Muscle layer of colon (tissue), 2 donors: Measurements from ENCODE around the gene GOLGA6A.

ENCODE experiments used
- H3K27ac ChIP-seq: one replicate; pipeline ENCODE4 v1.7.0; 2013; ENCODE audit warnings: low read depth, mild to moderate bottlenecking, low read length, moderate library complexity
- H3K27me3 ChIP-seq, 2 donors: one replicate each; pipeline ENCODE4 v1.7.0; 2013; ENCODE audit warnings: low read length in 2 of 2, mild to moderate bottlenecking in 2 of 2; ENCODE audit not compliant: insufficient read depth in 2 of 2, control insufficient read depth in 1 of 2
- H3K36me3 ChIP-seq: one replicate; pipeline ENCODE4 v1.7.0; 2013; ENCODE audit warnings: mild to moderate bottlenecking, low read length; ENCODE audit not compliant: insufficient read depth
- H3K4me1 ChIP-seq: one replicate; pipeline ENCODE4 v1.7.0; 2013; ENCODE audit warnings: mild to moderate bottlenecking, low read length; ENCODE audit not compliant: insufficient read depth
- H3K4me3 ChIP-seq, 2 donors: one replicate each; pipeline ENCODE4 v1.7.0; 2013; ENCODE audit warnings: low read length in 2 of 2, low read depth in 1 of 2, mild to moderate bottlenecking in 1 of 2, moderate library complexity in 1 of 2
- H3K9ac ChIP-seq: one replicate; pipeline ENCODE4 v1.7.0; 2013; ENCODE audit warnings: low read length
- H3K9me3 ChIP-seq: one replicate; pipeline ENCODE4 v1.7.0; 2013; ENCODE audit warnings: mild to moderate bottlenecking, low read length
- donor health status: abdominal sarcoma.
- donor health status: Adenocarcinoma of cecum.

Gene GOLGA6A

GRCh38 chr15:74038707-74039655 lies 43.4 kb downstream of the GOLGA6A start:
- Histone ChIP-seq H3K9ac (no peak overlapping the region), H3K27me3 (no peaks in the 10 kb centered on the region), H3K27ac (peak overlapping the region; percentile 17), H3K4me1 (peaks cover 57% of the 10 kb centered on the region), H3K36me3 (peaks cover 55% of the 10 kb centered on the region), H3K9me3 (no peaks in the 10 kb centered on the region), H3K4me3 (no peak overlapping the region)

DNA sequence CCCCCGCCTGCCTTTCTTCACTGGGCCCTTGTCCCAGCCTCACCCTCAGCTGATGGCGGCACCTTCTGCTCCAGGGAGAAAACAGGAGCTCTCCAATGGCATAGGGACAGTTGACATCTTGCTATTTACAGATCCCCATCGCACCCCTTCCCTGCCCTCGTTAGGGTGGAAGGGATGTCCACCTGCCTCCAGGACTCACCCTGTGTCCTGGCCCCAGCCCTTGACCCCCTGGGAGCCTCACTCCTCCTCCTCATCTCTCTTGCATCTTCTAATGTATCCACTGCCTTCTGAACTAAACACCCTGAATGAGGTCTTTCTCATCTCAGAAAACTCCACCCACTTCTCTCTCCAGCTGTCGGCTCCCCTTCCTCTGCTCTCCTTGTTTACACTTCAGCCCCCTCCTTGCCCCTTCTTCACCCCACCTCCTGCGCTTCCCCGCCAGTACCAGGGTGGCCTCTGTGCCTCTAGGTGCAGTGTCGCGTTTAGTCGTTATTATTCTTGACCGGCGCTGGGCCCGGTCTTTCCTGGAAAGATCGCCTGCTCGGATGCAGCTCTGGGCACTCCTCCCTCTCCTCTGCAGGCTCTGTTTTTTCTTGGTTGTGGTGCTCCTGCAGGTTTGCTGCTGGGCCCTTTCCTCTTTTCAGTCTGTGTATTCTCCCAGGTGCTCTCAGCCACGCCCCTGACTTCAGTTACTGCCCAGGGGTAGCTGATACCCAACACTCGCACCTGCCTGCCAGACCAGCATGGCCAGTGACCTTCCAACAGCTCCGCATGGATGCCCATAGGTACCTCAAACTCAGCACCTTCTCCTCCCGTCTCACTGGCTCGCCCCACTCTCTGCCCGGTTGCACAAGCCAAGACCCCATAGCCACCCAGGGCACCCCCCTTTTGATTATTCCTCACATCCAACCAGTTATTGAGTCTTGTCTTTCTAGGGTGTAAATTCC lies 44.9 kb downstream of the GOLGA6A start:
- H3K36me3 ChIP-seq, result peaks cover 55% of the 10 kb centered on the region
- no peak overlapping the region for H3K4me3 ChIP-seq
- H3K9ac ChIP-seq, result no peak overlapping the region
- H3K27me3 ChIP-seq, result no peaks in the 10 kb centered on the region
- peaks cover 51% of the 10 kb centered on the region for H3K4me1 ChIP-seq
- no peak overlapping the region for H3K27ac ChIP-seq
- no peaks in the 10 kb centered on the region for H3K9me3 ChIP-seq

DNA sequence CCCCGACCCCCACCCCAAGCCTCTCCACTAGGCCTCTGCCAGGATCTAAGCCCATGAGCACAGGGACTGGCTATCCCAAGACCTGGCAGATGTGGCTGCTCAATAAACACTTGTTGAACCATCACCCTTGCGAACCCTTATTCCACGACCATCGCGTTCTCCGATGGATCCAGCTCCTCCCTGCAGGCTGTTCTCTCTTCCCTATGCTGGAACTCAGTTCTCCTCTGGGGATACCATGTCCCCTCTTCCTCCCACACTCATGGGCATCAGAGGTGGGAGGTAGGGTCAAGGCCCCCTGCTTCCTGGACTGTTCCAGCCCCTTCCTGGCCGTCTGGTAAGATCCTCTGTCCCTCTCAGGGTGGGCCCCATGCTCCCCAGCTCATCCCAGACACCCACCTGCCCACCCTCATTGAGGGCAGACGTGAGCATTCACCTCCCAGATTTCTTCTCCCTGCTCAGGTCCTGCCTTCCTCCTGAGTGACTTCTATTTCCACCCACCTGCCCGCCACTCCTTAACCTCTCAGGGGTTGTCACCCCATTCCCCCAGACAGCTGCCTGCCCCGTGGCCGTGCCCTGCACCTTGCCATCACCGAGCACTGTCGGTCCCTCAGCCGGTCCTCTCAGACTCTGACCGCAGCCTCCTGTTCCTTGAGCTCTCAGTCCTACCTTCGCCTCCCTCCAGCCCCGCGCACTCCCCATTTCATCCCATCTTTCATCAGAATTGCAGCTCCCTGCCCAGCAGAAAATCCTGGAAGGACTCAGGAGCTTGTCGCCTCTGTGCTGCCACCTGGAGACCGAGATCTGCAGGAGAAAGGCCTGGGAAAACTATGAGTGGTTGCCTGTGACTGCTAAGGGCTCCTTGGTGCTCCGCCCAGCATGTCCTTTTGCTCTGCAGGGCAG lies 45.8 kb downstream of the GOLGA6A start:
- no peaks in the 10 kb centered on the region for H3K27me3 ChIP-seq
- H3K9me3 ChIP-seq, result no peaks in the 10 kb centered on the region
- H3K4me1 ChIP-seq, result peaks cover 44% of the 10 kb centered on the region
- H3K36me3 ChIP-seq, result peaks cover 54% of the 10 kb centered on the region
- H3K4me3 ChIP-seq, result no peak overlapping the region
- no peak overlapping the region for H3K9ac ChIP-seq
- no peak overlapping the region for H3K27ac ChIP-seq

DNA sequence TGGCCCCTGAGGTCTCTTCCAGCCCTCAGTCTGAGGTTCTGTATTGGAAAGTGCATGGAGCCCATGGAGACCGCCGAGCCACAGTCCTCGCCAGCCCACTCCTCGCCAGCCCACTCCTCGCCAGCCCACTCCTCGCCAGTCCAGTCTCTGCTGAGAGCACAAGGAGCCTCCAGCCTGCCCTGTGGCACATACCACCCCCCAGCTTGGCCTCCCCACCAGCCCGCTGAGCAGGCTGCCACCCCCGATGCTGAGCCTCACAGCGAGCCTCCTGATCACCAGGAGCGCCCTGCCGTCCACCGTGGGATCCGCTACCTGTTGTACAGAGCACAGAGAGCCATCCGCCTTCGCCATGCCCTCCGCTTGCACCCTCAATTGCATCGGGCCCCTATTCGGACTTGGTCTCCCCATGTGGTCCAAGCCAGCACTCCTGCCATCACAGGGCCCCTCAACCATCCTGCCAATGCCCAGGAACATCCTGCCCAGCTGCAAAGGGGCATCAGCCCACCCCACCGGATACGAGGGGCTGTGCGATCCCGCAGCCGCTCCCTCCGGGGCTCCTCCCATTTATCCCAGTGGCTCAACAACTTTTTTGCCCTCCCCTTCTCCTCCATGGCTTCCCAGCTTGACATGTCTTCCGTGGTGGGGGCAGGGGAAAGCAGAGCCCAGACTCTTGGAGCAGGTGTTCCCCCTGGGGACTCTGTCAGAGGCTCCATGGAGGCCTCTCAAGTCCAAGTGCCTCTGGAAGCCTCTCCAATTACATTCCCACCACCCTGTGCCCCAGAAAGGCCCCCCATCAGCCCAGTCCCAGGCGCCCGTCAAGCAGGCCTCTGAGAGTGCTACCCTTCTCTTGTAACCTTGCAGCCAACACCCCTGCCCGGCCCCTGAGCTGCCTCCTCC lies 47.0 kb downstream of the GOLGA6A start:
- Histone ChIP-seq H3K9me3 (no peaks in the 10 kb centered on the region), H3K4me3 (no peak overlapping the region), H3K27ac (no peak overlapping the region), H3K36me3 (peaks cover 54% of the 10 kb centered on the region), H3K4me1 (peaks cover 32% of the 10 kb centered on the region), H3K9ac (no peak overlapping the region), H3K27me3 (no peaks in the 10 kb centered on the region)

GRCh38 chr15:74034206-74034755 lies 48.1 kb downstream of the GOLGA6A start:
- Histone ChIP-seq H3K4me1 (peaks cover 21% of the 10 kb centered on the region), H3K9ac (no peak overlapping the region), H3K36me3 (peaks cover 54% of the 10 kb centered on the region), H3K4me3 (no peak overlapping the region), H3K27me3 (no peaks in the 10 kb centered on the region), H3K27ac (no peak overlapping the region), H3K9me3 (no peaks in the 10 kb centered on the region)

GRCh38 chr15:74032606-74033561 lies 49.5 kb downstream of the GOLGA6A start:
- no peaks in the 10 kb centered on the region for H3K27me3 ChIP-seq
- H3K36me3 ChIP-seq, result peaks cover 51% of the 10 kb centered on the region
- no peak overlapping the region for H3K27ac ChIP-seq
- H3K4me1 ChIP-seq, result peaks cover 18% of the 10 kb centered on the region
- H3K4me3 ChIP-seq, result no peak overlapping the region
- no peak overlapping the region for H3K9ac ChIP-seq
- no peaks in the 10 kb centered on the region for H3K9me3 ChIP-seq

GRCh38 chr15:74032046-74032445 lies 50.3 kb downstream of the GOLGA6A start:
- Histone ChIP-seq H3K36me3 (peaks cover 42% of the 10 kb centered on the region), H3K9ac (no peak overlapping the region), H3K4me3 (no peak overlapping the region), H3K27ac (no peak overlapping the region), H3K27me3 (no peaks in the 10 kb centered on the region), H3K4me1 (peaks cover 21% of the 10 kb centered on the region), H3K9me3 (no peaks in the 10 kb centered on the region)

DNA sequence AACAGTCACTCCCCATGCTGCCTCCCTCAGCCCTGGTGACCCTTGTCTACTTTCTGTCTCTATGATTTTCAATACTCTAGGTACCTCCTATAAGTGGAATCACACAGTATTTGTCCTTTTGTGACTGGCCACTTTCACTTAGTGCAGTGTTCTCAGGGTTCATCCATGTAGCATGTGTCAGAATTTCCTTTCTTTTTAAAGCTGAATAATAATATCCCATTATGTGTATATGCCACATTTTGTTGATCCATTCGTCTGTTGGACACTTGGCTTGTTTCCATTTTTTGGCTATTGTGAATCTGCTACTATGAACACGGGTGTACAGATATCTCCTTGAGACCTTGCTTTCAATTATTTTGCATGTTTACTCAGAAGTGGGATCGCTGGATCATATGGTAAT lies 53.7 kb downstream of the GOLGA6A start:
- Histone ChIP-seq H3K9ac (no peak overlapping the region), H3K27me3 (no peaks in the 10 kb centered on the region), H3K4me1 (peaks cover 36% of the 10 kb centered on the region), H3K4me3 (no peak overlapping the region), H3K9me3 (no peaks in the 10 kb centered on the region), H3K36me3 (peaks cover 33% of the 10 kb centered on the region), H3K27ac (peak overlapping the region; percentile 64)

DNA sequence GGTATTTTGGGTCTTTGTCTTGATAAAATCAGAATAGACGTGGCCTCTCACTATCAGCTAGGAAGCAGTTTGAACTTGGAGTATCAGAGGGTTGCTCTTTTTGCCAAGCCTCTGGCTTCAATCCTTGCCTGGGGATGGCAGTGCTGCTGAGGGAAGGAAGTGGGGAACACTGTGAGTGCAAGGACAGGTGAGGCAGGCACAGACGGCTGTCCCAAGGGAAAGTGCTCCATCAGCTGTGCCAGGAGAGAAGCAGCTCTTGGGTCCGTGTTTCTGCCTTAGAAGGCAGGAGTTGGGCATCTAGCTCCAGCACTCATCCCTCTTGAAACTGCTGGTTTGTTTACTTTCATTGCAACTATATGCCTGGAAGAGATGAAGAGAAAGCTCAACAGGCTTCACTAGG lies 54.7 kb downstream of the GOLGA6A start:
- Histone ChIP-seq H3K27me3 (no peaks in the 10 kb centered on the region), H3K36me3 (peaks cover 33% of the 10 kb centered on the region), H3K4me1 (peaks cover 41% of the 10 kb centered on the region), H3K9ac (no peak overlapping the region), H3K27ac (peak overlapping the region; percentile 41), H3K9me3 (no peaks in the 10 kb centered on the region), H3K4me3 (no peak overlapping the region)
